Liver (tissue), 3 donors: ENCODE measurements around the gene MXRA8.

Experiments
- CTCF ChIP-seq: fragments of 150-350 bp; IDR thresholded peaks from 2 replicates; pipeline ENCODE4 v1.5.1; 2017; ENCODE audit warnings: improper control_type of control experiment, low read depth, low read length; ENCODE audit not compliant: missing input control
- FOXA1 ChIP-seq: IDR thresholded peaks from 2 replicates; pipeline ENCODE4 v1.6.1; 2016; ENCODE audit warnings: antibody characterized with exemption
- GABPA ChIP-seq, 2 donors: IDR thresholded peaks in 1 of 2; conservative IDR thresholded peaks in 1 of 2; 2 replicates each; pipeline ENCODE4 v1.6.1; 2016; ENCODE audit warnings: antibody characterized with exemption in 2 of 2, mild to moderate bottlenecking in 1 of 2, moderate library complexity in 1 of 2
- HNF4A ChIP-seq, 2 donors: conservative IDR thresholded peaks; 2 replicates each; pipeline ENCODE4 v1.6.1; 2016; ENCODE audit warnings: antibody characterized with exemption in 2 of 2, mild to moderate bottlenecking in 2 of 2
- JUND ChIP-seq, 2 donors: IDR thresholded peaks; 2 replicates each; pipeline ENCODE4 v1.6.1; 2016; ENCODE audit warnings: antibody characterized with exemption in 2 of 2
- MAX ChIP-seq: IDR thresholded peaks from 2 replicates; pipeline ENCODE4 v1.6.1; 2016; ENCODE audit warnings: antibody characterized with exemption
- RAD21 ChIP-seq, 2 donors: IDR thresholded peaks; 2 replicates each; pipeline ENCODE4 v1.6.1; 2016; ENCODE audit warnings: antibody characterized with exemption in 2 of 2, mild to moderate bottlenecking in 2 of 2
- REST ChIP-seq: IDR thresholded peaks from 2 replicates; pipeline ENCODE4 v1.6.1; 2016; ENCODE audit warnings: antibody characterized with exemption, mild to moderate bottlenecking
- SP1 ChIP-seq: IDR thresholded peaks from 2 replicates; pipeline ENCODE4 v1.6.1; 2018; ENCODE audit warnings: antibody characterized with exemption, mild to moderate bottlenecking
- TAF1 ChIP-seq: conservative IDR thresholded peaks from 2 replicates; pipeline ENCODE4 v1.6.1; 2016; ENCODE audit warnings: antibody characterized with exemption, mild to moderate bottlenecking
- YY1 ChIP-seq: IDR thresholded peaks from 2 replicates; pipeline ENCODE4 v1.6.1; 2016; ENCODE audit warnings: antibody characterized with exemption, mild to moderate bottlenecking
- donor health status: healthy.
- donor health status: healthy.

- TF ChIP-seq CTCF (no peak), MAX (no peak), GABPA (IDR thresholded peaks at IDR 0.05 in 1 of 2, conservative IDR thresholded peaks at IDR 0.05 in 1 of 2) (no peak), TAF1 (no peak), SP1 (no peak), REST (no peak), JUND (IDR thresholded peaks at IDR 0.05) (no peak), HNF4A (conservative IDR thresholded peaks at IDR 0.05) (no peak), FOXA1 (no peak), YY1 (no peak), RAD21 (IDR thresholded peaks at IDR 0.05) (no peak)
Measured at GRCh38 chr1:1394116-1394515, 35.8 kb upstream of the MXRA8 start.
